ENCODE measurements around the gene SF3A2. TPM values are rescaled to one million over a fixed set of nuclear protein-coding genes. Genes with fewer than 3 reads are reported as not detected.

The SF3A2 gene
- total RNA-seq, 1 experiment from 2014 or later = 184 TPM

- TF ChIP-seq ELF4 (CRISPR knock-in tag; IDR thresholded peaks at IDR 0.05; ENCODE audit: low read depth) = no peak
- no peak for TF ChIP-seq ZNF263 (CRISPR knock-in tag; IDR thresholded peaks at IDR 0.05; ENCODE audit: low read depth)
- no peak for TF ChIP-seq HMGA2 (CRISPR knock-in tag; IDR thresholded peaks at IDR 0.05)
- TF ChIP-seq PRDM15 (CRISPR knock-in tag; IDR thresholded peaks at IDR 0.05) = peak; percentile 45; the same call in 1 of the 2 replicates
Observed at GRCh38 chr19:2291185-2291751, 54.6 kb downstream of the SF3A2 start (continued).

- DNase-seq (ENCODE audit: low spot score) (no peak), ATAC-seq (no peak)
- no peaks in the 10 kb centered on the region for H3K36me3 Mint-ChIP-seq
- no peak for TF ChIP-seq E2F1 (CRISPR knock-in tag; IDR thresholded peaks at IDR 0.05)
- no peak overlapping the region for H3K4me3 Mint-ChIP-seq
- H3K27me3 Mint-ChIP-seq (ENCODE audit: low read depth) = peaks cover 46% of the 10 kb centered on the region
- POLR2A ChIA-PET = no interaction called here
- peaks cover 3% of the 10 kb centered on the region; the same call in 1 of the 2 replicates for H3K4me1 Mint-ChIP-seq
- H3K27ac Mint-ChIP-seq = no peak overlapping the region; the same call in 1 of the 2 replicates
- H3K9me3 Mint-ChIP-seq = no peaks in the 10 kb centered on the region
- CTCF ChIA-PET = interaction anchor here (0.6 to 2.7 kb wide), 8 partner anchors 20 to 468 kb away, joined by 3 to 24 read pairs (median 4); no protein-coding TSS in a partner anchor
Observed at GRCh38 chr19:2294687-2295335, 58.2 kb downstream of the SF3A2 start.

GRCh38 chr19:2296141-2296540 is 59.5 kb downstream of the SF3A2 start:
- Mint-ChIP-seq H3K27ac (no peak overlapping the region), H3K9me3 (no peaks in the 10 kb centered on the region), H3K27me3 (ENCODE audit: low read depth) (peaks cover 34% of the 10 kb centered on the region), H3K36me3 (no peaks in the 10 kb centered on the region), H3K4me3 (no peak overlapping the region), H3K4me1 (peaks cover 3% of the 10 kb centered on the region; the same call in 1 of the 2 replicates)
- ATAC-seq (no peak), DNase-seq (ENCODE audit: low spot score) (no peak)
- CTCF ChIA-PET = interaction anchor here (0.6 to 2.7 kb wide), 5 partner anchors 10 to 22 kb away, joined by 3 to 24 read pairs (median 7); no protein-coding TSS in a partner anchor
- POLR2A ChIA-PET = no interaction called here
- TF ChIP-seq ZNF121 (CRISPR knock-in tag; IDR thresholded peaks at IDR 0.05) (no peak), SMAD4 (CRISPR knock-in tag; IDR thresholded peaks at IDR 0.05) (no peak), ELF4 (CRISPR knock-in tag; IDR thresholded peaks at IDR 0.05; ENCODE audit: low read depth) (no peak), PRRX2 (CRISPR knock-in tag; IDR thresholded peaks at IDR 0.05) (no peak), NR3C1 (CRISPR knock-in tag; conservative IDR thresholded peaks at IDR 0.05; ENCODE audit: low read depth) (no peak), FOXP4 (CRISPR knock-in tag; IDR thresholded peaks at IDR 0.05) (no peak), E2F4 (CRISPR knock-in tag; IDR thresholded peaks at IDR 0.05; ENCODE audit: borderline replicate concordance, low read depth) (no peak), HMGA2 (CRISPR knock-in tag; IDR thresholded peaks at IDR 0.05) (no peak), NFYB (CRISPR knock-in tag; conservative IDR thresholded peaks at IDR 0.05; ENCODE audit: low read depth) (no peak), ZBTB21 (CRISPR knock-in tag; IDR thresholded peaks at IDR 0.05; ENCODE audit: borderline replicate concordance) (no peak), ERG (CRISPR knock-in tag; IDR thresholded peaks at IDR 0.05) (no peak), CBFB (CRISPR knock-in tag; IDR thresholded peaks at IDR 0.05; ENCODE audit: low read depth) (no peak), PREB (CRISPR knock-in tag; IDR thresholded peaks at IDR 0.05; ENCODE audit: borderline replicate concordance) (no peak), E2F5 (CRISPR knock-in tag; IDR thresholded peaks at IDR 0.05) (no peak), ZNF512 (CRISPR knock-in tag; IDR thresholded peaks at IDR 0.05; ENCODE audit: borderline replicate concordance) (no peak)
